ENCODE measurements around the gene RAI14.

- TF ChIP-seq CTCF (IDR thresholded peaks at IDR 0.05) (no peak), ZFX (IDR thresholded peaks at IDR 0.05; ENCODE audit: borderline replicate concordance) (no peak)
Observed at GRCh38 chr5:34802834-34803563, 146.9 kb downstream of the RAI14 start.
